Suprapubic skin (tissue), 4 donors: ENCODE results near the gene DGKZ.

Experiments used
- EP300 ChIP-seq: sonication (generic); formaldehyde crosslinking; IDR thresholded peaks from one replicate; pipeline ENCODE4 v1.6.1; 2017; ENCODE audit warnings: antibody characterized with exemption
- POLR2A ChIP-seq, 2 donors: fragments of 450-650 bp; IDR thresholded peaks; one replicate each; pipeline ENCODE4 v1.6.1; 2017; ENCODE audit warnings: antibody characterized with exemption in 2 of 2, mild to moderate bottlenecking in 2 of 2, moderate library complexity in 2 of 2
- POLR2AphosphoS5 ChIP-seq, 3 donors: sonication (generic); formaldehyde crosslinking; IDR thresholded peaks; one replicate each; pipeline ENCODE4 v1.6.1; 2017; ENCODE audit warnings: antibody characterized with exemption in 3 of 3
- TF ChIP-seq, protein P1 (sequence below), 2 donors: fragments of 200-600 bp in 1 of 2; fragments of 450-650 bp in 1 of 2; sonication (generic) in 1 of 2; IDR thresholded peaks; one replicate each; pipeline ENCODE4 v1.5.1; 2016 to 2019; ENCODE audit warnings: antibody characterized with exemption in 2 of 2, mild to moderate bottlenecking in 1 of 2, moderate library complexity in 1 of 2

- TF ChIP-seq, protein P1, sequence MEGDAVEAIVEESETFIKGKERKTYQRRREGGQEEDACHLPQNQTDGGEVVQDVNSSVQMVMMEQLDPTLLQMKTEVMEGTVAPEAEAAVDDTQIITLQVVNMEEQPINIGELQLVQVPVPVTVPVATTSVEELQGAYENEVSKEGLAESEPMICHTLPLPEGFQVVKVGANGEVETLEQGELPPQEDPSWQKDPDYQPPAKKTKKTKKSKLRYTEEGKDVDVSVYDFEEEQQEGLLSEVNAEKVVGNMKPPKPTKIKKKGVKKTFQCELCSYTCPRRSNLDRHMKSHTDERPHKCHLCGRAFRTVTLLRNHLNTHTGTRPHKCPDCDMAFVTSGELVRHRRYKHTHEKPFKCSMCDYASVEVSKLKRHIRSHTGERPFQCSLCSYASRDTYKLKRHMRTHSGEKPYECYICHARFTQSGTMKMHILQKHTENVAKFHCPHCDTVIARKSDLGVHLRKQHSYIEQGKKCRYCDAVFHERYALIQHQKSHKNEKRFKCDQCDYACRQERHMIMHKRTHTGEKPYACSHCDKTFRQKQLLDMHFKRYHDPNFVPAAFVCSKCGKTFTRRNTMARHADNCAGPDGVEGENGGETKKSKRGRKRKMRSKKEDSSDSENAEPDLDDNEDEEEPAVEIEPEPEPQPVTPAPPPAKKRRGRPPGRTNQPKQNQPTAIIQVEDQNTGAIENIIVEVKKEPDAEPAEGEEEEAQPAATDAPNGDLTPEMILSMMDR (IDR thresholded peaks at IDR 0.05), result no peak
- TF ChIP-seq EP300 (no peak), POLR2A (IDR thresholded peaks at IDR 0.05) (no peak), POLR2AphosphoS5 (IDR thresholded peaks at IDR 0.05) (no peak)
These were observed 15.1 kb downstream of the DGKZ start for GRCh38 chr11:46362156-46363030.
